SU-DHL-6 (cell line): ENCODE results near the gene UPK2.

Experiments
- EZH2phosphoT487 ChIP-seq: fragments of 200-600 bp; sonication (generic), shearing (Covaris generic); conservative IDR thresholded peaks from 2 replicates; pipeline ENCODE4 v1.6.1; 2018; ENCODE audit warnings: mild to moderate bottlenecking, antibody characterized with exemption, low read length, moderate library complexity, mixed read lengths
- TF ChIP-seq, protein P1 (sequence below): fragments of 200-600 bp; sonication (generic); IDR thresholded peaks from one replicate; pipeline ENCODE4 v1.5.1; 2017; ENCODE audit warnings: antibody characterized with exemption, mild to moderate bottlenecking, low read length, moderate library complexity; ENCODE audit not compliant: insufficient read depth, poor library complexity, severe bottlenecking

DNA sequence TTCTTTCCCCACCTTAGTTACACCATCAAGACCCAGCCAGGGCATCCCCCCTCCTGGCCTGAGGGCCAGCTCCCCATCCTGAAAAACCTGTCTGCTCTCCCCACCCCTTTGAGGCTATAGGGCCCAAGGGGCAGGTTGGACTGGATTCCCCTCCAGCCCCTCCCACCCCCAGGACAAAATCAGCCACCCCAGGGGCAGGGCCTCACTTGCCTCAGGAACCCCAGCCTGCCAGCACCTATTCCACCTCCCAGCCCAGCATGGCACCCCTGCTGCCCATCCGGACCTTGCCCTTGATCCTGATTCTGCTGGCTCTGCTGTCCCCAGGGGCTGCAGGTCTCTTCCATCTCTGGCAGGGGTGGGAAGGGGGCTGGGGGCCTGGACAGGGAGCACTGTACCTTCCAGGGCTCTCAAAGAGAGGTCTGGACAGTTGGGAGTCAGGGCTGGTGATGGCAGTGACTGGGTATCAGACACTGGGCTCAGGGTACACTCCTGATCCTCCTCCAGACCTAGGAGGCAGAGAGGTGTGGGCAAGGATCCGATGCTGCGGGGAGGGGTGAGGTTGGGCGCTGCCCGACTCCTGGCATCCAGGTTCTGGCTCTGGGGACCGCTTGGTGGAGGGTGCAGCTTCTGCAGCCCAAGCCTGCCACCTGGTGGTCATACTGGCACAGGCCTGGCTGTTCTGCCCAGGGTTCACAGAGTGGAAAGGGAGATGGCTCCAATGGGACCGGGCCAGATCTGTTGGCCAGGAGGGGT, at the start of gene UPK2:
- TF ChIP-seq EZH2phosphoT487 = no peak
- TF ChIP-seq, protein P1, sequence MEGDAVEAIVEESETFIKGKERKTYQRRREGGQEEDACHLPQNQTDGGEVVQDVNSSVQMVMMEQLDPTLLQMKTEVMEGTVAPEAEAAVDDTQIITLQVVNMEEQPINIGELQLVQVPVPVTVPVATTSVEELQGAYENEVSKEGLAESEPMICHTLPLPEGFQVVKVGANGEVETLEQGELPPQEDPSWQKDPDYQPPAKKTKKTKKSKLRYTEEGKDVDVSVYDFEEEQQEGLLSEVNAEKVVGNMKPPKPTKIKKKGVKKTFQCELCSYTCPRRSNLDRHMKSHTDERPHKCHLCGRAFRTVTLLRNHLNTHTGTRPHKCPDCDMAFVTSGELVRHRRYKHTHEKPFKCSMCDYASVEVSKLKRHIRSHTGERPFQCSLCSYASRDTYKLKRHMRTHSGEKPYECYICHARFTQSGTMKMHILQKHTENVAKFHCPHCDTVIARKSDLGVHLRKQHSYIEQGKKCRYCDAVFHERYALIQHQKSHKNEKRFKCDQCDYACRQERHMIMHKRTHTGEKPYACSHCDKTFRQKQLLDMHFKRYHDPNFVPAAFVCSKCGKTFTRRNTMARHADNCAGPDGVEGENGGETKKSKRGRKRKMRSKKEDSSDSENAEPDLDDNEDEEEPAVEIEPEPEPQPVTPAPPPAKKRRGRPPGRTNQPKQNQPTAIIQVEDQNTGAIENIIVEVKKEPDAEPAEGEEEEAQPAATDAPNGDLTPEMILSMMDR = peak; percentile 91
